Astrocyte (in vitro differentiated cells and primary cell): ENCODE measurements around the gene RAN.

Experiments used
- EZH2 ChIP-seq: IDR thresholded peaks from 2 replicates; pipeline ENCODE4 v1.6.1; 2012; ENCODE audit warnings: mild to moderate bottlenecking, low read length, inconsistent platforms; ENCODE audit not compliant: insufficient read depth
- TF ChIP-seq, protein P1 (sequence below): IDR thresholded peaks from 2 replicates; pipeline ENCODE4 v1.5.1; 2011; ENCODE audit warnings: low read depth, mild to moderate bottlenecking, inconsistent platforms, low read length, moderate library complexity; ENCODE audit not compliant: insufficient read depth

- TF ChIP-seq, protein P1, sequence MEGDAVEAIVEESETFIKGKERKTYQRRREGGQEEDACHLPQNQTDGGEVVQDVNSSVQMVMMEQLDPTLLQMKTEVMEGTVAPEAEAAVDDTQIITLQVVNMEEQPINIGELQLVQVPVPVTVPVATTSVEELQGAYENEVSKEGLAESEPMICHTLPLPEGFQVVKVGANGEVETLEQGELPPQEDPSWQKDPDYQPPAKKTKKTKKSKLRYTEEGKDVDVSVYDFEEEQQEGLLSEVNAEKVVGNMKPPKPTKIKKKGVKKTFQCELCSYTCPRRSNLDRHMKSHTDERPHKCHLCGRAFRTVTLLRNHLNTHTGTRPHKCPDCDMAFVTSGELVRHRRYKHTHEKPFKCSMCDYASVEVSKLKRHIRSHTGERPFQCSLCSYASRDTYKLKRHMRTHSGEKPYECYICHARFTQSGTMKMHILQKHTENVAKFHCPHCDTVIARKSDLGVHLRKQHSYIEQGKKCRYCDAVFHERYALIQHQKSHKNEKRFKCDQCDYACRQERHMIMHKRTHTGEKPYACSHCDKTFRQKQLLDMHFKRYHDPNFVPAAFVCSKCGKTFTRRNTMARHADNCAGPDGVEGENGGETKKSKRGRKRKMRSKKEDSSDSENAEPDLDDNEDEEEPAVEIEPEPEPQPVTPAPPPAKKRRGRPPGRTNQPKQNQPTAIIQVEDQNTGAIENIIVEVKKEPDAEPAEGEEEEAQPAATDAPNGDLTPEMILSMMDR, result no peak
- no peak for TF ChIP-seq EZH2
Measured at GRCh38 chr12:130873106-130873795, 1.4 kb downstream of the RAN start.
